Prostate gland (tissue), 2 donors: ENCODE measurements around the gene ERC2.

Source experiments
- POLR2A ChIP-seq: fragments of 450-650 bp; IDR thresholded peaks from one replicate; pipeline ENCODE4 v1.6.1; 2016; ENCODE audit warnings: antibody characterized with exemption, mild to moderate bottlenecking
- TF ChIP-seq, protein P1 (sequence below), 4 experiments: fragments of 200-600 bp in 2 of 4; fragments of 450-650 bp in 2 of 4; sonication (generic) in 2 of 4; IDR thresholded peaks; 1 replicate in 3 of 4; 2 replicates in 1 of 4; pipeline ENCODE4 v1.5.1; 2016 to 2019; ENCODE audit warnings: antibody characterized with exemption in 4 of 4, mild to moderate bottlenecking in 2 of 4, moderate library complexity in 2 of 4

DNA sequence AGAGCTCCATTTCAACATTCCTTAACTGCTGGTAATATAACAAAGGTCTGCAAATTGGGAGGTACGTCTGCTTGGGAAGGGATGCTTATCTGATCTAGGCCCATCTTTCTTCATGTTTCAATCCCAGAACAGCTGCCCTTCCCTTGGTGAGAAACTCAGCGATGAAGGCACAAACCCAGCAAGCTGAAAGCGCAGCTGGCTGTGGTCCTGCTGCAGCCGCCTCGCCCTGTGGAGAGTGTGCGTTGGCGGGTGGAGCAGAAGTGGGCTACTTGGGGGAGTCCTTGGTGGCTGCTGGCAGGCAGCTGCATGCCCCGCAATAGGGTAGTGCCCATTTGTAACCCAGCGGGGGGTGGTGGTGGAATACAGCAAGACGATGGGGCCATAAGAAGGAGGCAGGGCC, 820.6 kb downstream of the ERC2 start:
- TF ChIP-seq, protein P1, sequence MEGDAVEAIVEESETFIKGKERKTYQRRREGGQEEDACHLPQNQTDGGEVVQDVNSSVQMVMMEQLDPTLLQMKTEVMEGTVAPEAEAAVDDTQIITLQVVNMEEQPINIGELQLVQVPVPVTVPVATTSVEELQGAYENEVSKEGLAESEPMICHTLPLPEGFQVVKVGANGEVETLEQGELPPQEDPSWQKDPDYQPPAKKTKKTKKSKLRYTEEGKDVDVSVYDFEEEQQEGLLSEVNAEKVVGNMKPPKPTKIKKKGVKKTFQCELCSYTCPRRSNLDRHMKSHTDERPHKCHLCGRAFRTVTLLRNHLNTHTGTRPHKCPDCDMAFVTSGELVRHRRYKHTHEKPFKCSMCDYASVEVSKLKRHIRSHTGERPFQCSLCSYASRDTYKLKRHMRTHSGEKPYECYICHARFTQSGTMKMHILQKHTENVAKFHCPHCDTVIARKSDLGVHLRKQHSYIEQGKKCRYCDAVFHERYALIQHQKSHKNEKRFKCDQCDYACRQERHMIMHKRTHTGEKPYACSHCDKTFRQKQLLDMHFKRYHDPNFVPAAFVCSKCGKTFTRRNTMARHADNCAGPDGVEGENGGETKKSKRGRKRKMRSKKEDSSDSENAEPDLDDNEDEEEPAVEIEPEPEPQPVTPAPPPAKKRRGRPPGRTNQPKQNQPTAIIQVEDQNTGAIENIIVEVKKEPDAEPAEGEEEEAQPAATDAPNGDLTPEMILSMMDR (IDR thresholded peaks at IDR 0.05): no peak
- no peak for TF ChIP-seq POLR2A
